Liver (tissue), 9 donors: ENCODE measurements around the gene CDCP1. TPM values are rescaled to one million over a fixed set of nuclear protein-coding genes. Genes with fewer than 3 reads are reported as not detected.

Source experiments
- DNase-seq: peaks from one replicate; pipeline ENCODE4 v3.0.0-alpha.2; 2017; ENCODE audit warnings: low spot score
- H3K27ac ChIP-seq, 2 donors: one replicate each; pipeline ENCODE4 v1.7.0; 2013; ENCODE audit warnings: inconsistent platforms in 2 of 2, low read length in 2 of 2, control low read depth in 1 of 2, low read depth in 1 of 2, mild to moderate bottlenecking in 1 of 2
- H3K27me3 ChIP-seq, 4 donors: one replicate each; pipeline versions ENCODE4 v1.6.1 to v1.7.0; 2013; ENCODE audit warnings: low read length in 3 of 4, inconsistent platforms in 1 of 4, mild to moderate bottlenecking in 1 of 4, moderate library complexity in 1 of 4; ENCODE audit not compliant: control insufficient read depth in 4 of 4, insufficient read depth in 4 of 4
- H3K36me3 ChIP-seq, 4 donors: one replicate each; pipeline versions ENCODE4 v1.6.1 to v1.7.0; 2013; ENCODE audit warnings: low read length in 3 of 4, mild to moderate bottlenecking in 3 of 4, low read depth in 1 of 4, moderate library complexity in 1 of 4; ENCODE audit not compliant: control insufficient read depth in 4 of 4, insufficient read depth in 3 of 4
- H3K4me1 ChIP-seq, 4 donors: one replicate each; pipeline versions ENCODE4 v1.6.1 to v1.7.0; 2013; ENCODE audit warnings: low read length in 3 of 4, mild to moderate bottlenecking in 3 of 4, moderate library complexity in 1 of 4; ENCODE audit not compliant: control insufficient read depth in 4 of 4, insufficient read depth in 4 of 4
- H3K4me3 ChIP-seq, 3 donors: one replicate each; pipeline versions ENCODE4 v1.6.1 to v1.7.0; 2013; ENCODE audit warnings: low read length in 3 of 3, control low read depth in 1 of 3, low read depth in 1 of 3, mild to moderate bottlenecking in 1 of 3
- H3K9ac ChIP-seq, 2 donors: one replicate each; pipeline ENCODE4 v1.7.0; 2013; ENCODE audit warnings: low read length in 2 of 2, mild to moderate bottlenecking in 2 of 2, moderate library complexity in 2 of 2, control low read depth in 1 of 2, low read depth in 1 of 2
- H3K9me3 ChIP-seq, 4 donors: one replicate each; pipeline versions ENCODE4 v1.6.1 to v1.7.0; 2013; ENCODE audit warnings: low read length in 3 of 4; ENCODE audit not compliant: control insufficient read depth in 4 of 4
- ATF3 ChIP-seq: IDR thresholded peaks from 2 replicates; pipeline ENCODE4 v1.6.1; 2016; ENCODE audit warnings: antibody characterized with exemption
- CTCF ChIP-seq: fragments of 150-350 bp; IDR thresholded peaks from 2 replicates; pipeline ENCODE4 v1.5.1; 2017; ENCODE audit warnings: improper control_type of control experiment, low read depth, low read length; ENCODE audit not compliant: missing input control
- EGR1 ChIP-seq, 2 donors: IDR thresholded peaks; 2 replicates each; pipeline ENCODE4 v1.6.1; 2016 to 2018; ENCODE audit warnings: antibody characterized with exemption in 2 of 2, low read depth in 2 of 2
- FOXA1 ChIP-seq: IDR thresholded peaks from 2 replicates; pipeline ENCODE4 v1.6.1; 2016; ENCODE audit warnings: antibody characterized with exemption
- FOXA2 ChIP-seq: IDR thresholded peaks from 2 replicates; pipeline ENCODE4 v1.6.1; 2016; ENCODE audit warnings: antibody characterized with exemption
- GABPA ChIP-seq, 2 donors: IDR thresholded peaks in 1 of 2; conservative IDR thresholded peaks in 1 of 2; 2 replicates each; pipeline ENCODE4 v1.6.1; 2016; ENCODE audit warnings: antibody characterized with exemption in 2 of 2, mild to moderate bottlenecking in 1 of 2, moderate library complexity in 1 of 2
- HNF4A ChIP-seq, 2 donors: conservative IDR thresholded peaks; 2 replicates each; pipeline ENCODE4 v1.6.1; 2016; ENCODE audit warnings: antibody characterized with exemption in 2 of 2, mild to moderate bottlenecking in 2 of 2
- HNF4G ChIP-seq: IDR thresholded peaks from 2 replicates; pipeline ENCODE4 v1.6.1; 2016; ENCODE audit warnings: antibody characterized with exemption
- MAX ChIP-seq: IDR thresholded peaks from 2 replicates; pipeline ENCODE4 v1.6.1; 2016; ENCODE audit warnings: antibody characterized with exemption
- NR2F2 ChIP-seq: IDR thresholded peaks from 2 replicates; pipeline ENCODE4 v1.6.1; 2016; ENCODE audit warnings: antibody characterized with exemption
- RAD21 ChIP-seq, 2 donors: IDR thresholded peaks; 2 replicates each; pipeline ENCODE4 v1.6.1; 2016; ENCODE audit warnings: antibody characterized with exemption in 2 of 2, mild to moderate bottlenecking in 2 of 2
- REST ChIP-seq: IDR thresholded peaks from 2 replicates; pipeline ENCODE4 v1.6.1; 2016; ENCODE audit warnings: antibody characterized with exemption, mild to moderate bottlenecking
- RXRA ChIP-seq, 2 donors: IDR thresholded peaks; 2 replicates each; pipeline ENCODE4 v1.6.1; 2017 to 2018; ENCODE audit warnings: antibody characterized with exemption in 2 of 2, mild to moderate bottlenecking in 1 of 2
- SP1 ChIP-seq: IDR thresholded peaks from 2 replicates; pipeline ENCODE4 v1.6.1; 2018; ENCODE audit warnings: antibody characterized with exemption, mild to moderate bottlenecking
- TAF1 ChIP-seq: conservative IDR thresholded peaks from 2 replicates; pipeline ENCODE4 v1.6.1; 2016; ENCODE audit warnings: antibody characterized with exemption, mild to moderate bottlenecking
- YY1 ChIP-seq: IDR thresholded peaks from 2 replicates; pipeline ENCODE4 v1.6.1; 2016; ENCODE audit warnings: antibody characterized with exemption, mild to moderate bottlenecking
- ZBTB33 ChIP-seq: IDR thresholded peaks from 2 replicates; pipeline ENCODE4 v1.6.1; 2016; ENCODE audit warnings: antibody characterized with exemption
- WGBS: extraction: QIAGEN DNeasy Blood & Tissue Kit; methylation state at CpG from one replicate; pipeline ENCODE4 v1.1.7; 2013; 5-methylcytosine and 5-hydroxymethylcytosine counted together
- polyA plus RNA-seq, 2 donors: library from polyadenylated mRNA; stranded (reverse) in 1 of 2; unstranded in 1 of 2; fragments of 200-250 nt in 1 of 2; fragments of >200 nt in 1 of 2; fragmentation: Nextera tagmentation in 1 of 2; extraction: Ambion mirVana in 1 of 2; gene quantifications; one replicate each; pipeline versions ENCODE4 v1.2.1 to v1.2.3, GENCODE V29; 2013 to 2015
- total RNA-seq, 2 donors: library from RNA; depleted of rRNA; stranded (reverse); fragments of >200 nt; gene quantifications; one replicate each; pipeline ENCODE4 v1.2.3, GENCODE V29; 2014
- donor health status: healthy.
- donor health status: healthy.
- donor health status: healthy.
- donor health status: healthy.
- donor health status: healthy.

CDCP1 gene
- total and polyA plus RNA-seq, 4 donors, result 0.22 to 0.67 (median 0.45) TPM

GRCh38 chr3:45131201-45131600 is 15.0 kb downstream of the CDCP1 start:
- Histone ChIP-seq H3K4me1 (no peaks in the 10 kb centered on the region), H3K27ac (no peak overlapping the region), H3K9me3 (no peaks in the 10 kb centered on the region), H3K4me3 (no peak overlapping the region), H3K27me3 (peaks cover 0 to 2% (median 0%) of the 10 kb centered on the region in 4 donors), H3K9ac (no peak overlapping the region), H3K36me3 (no peaks in the 10 kb centered on the region)
- 83% methylated on average over 2 of the region's 2 CpGs for WGBS
- no peak for DNase-seq
- TF ChIP-seq REST, result no peak
- TF ChIP-seq CTCF, result no peak
- no peak for TF ChIP-seq HNF4G
- TF ChIP-seq NR2F2, result no peak
- TF ChIP-seq ATF3, result no peak
- TF ChIP-seq YY1, result no peak
- TF ChIP-seq ZBTB33, result no peak
- no peak for TF ChIP-seq HNF4A (conservative IDR thresholded peaks at IDR 0.05)
- no peak for TF ChIP-seq FOXA2
- no peak for TF ChIP-seq RAD21 (IDR thresholded peaks at IDR 0.05)
- no peak for TF ChIP-seq SP1
- no peak for TF ChIP-seq GABPA (IDR thresholded peaks at IDR 0.05 in 1 of 2, conservative IDR thresholded peaks at IDR 0.05 in 1 of 2)
- TF ChIP-seq MAX, result no peak
- no peak for TF ChIP-seq TAF1

GRCh38 chr3:45130476-45130875 is 15.7 kb downstream of the CDCP1 start:
- Histone ChIP-seq H3K4me3 (no peak overlapping the region), H3K36me3 (no peaks in the 10 kb centered on the region), H3K4me1 (no peaks in the 10 kb centered on the region), H3K9ac (no peak overlapping the region), H3K27me3 (peaks cover 0 to 2% (median 0%) of the 10 kb centered on the region in 4 donors), H3K9me3 (no peaks in the 10 kb centered on the region), H3K27ac (no peak overlapping the region)
- no peak for DNase-seq
- whole genome bisulfite sequencing, result 79% methylated on average over 3 of the region's 3 CpGs
- TF ChIP-seq FOXA2, result no peak
- TF ChIP-seq YY1, result no peak
- no peak for TF ChIP-seq MAX
- TF ChIP-seq HNF4G, result no peak
- TF ChIP-seq TAF1, result no peak
- TF ChIP-seq HNF4A (conservative IDR thresholded peaks at IDR 0.05), result no peak
- TF ChIP-seq RXRA (IDR thresholded peaks at IDR 0.05), result no peak
- no peak for TF ChIP-seq ATF3
- no peak for TF ChIP-seq RAD21 (IDR thresholded peaks at IDR 0.05)
- TF ChIP-seq EGR1 (IDR thresholded peaks at IDR 0.05; ENCODE audit: low read depth in 2 of 2), result no peak
- TF ChIP-seq GABPA (IDR thresholded peaks at IDR 0.05 in 1 of 2, conservative IDR thresholded peaks at IDR 0.05 in 1 of 2), result no peak
- no peak for TF ChIP-seq CTCF
- no peak for TF ChIP-seq SP1
- TF ChIP-seq FOXA1, result no peak
